ENCODE data around the gene SLIT1.

The SLIT1 gene

DNA sequence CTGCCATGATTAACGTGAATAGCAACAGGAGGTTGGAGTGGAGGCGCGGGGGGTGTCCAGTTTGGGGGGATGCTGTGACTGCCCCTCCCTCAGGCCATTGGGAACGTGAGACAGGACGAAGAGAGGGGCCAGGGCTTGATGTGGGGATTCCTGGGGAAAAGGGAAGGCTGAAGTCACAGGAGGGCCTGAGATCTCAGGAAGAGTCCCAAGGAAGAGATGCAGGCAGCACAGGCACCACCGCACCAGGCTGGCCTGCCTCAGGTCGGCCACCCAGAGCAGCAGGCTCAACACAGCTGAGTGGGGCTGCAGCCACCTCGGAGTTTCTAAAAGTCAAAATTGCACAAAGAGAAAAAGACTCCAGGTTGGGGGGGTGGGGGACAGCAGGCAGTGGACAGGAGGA lies 86.7 kb downstream of the SLIT1 start:
- TF ChIP-seq, protein P1, sequence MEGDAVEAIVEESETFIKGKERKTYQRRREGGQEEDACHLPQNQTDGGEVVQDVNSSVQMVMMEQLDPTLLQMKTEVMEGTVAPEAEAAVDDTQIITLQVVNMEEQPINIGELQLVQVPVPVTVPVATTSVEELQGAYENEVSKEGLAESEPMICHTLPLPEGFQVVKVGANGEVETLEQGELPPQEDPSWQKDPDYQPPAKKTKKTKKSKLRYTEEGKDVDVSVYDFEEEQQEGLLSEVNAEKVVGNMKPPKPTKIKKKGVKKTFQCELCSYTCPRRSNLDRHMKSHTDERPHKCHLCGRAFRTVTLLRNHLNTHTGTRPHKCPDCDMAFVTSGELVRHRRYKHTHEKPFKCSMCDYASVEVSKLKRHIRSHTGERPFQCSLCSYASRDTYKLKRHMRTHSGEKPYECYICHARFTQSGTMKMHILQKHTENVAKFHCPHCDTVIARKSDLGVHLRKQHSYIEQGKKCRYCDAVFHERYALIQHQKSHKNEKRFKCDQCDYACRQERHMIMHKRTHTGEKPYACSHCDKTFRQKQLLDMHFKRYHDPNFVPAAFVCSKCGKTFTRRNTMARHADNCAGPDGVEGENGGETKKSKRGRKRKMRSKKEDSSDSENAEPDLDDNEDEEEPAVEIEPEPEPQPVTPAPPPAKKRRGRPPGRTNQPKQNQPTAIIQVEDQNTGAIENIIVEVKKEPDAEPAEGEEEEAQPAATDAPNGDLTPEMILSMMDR (IDR thresholded peaks at IDR 0.05): no peak
- H3K9me3 ChIP-seq: no peaks in the 10 kb centered on the region
- peaks cover 57% of the 10 kb centered on the region for H3K27me3 ChIP-seq

DNA sequence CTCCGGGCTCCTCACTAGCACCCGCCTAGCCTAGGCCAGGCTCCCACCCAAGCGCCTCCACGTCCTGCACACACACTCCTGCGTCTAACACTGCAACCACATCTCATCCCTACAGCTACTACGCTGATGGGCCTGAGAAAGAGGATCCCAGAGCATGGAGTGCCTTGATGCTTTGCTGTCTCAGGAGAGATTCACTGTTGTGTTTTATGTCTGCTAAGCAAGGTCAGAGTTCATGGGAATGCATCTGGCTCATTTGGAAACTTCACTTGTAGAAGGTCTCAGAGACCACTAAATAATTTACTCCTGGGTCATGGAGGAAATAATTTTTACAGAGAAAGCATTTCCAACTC lies 88.7 kb downstream of the SLIT1 start:
- no peaks in the 10 kb centered on the region for H3K36me3 ChIP-seq
- H3K27me3 ChIP-seq: peaks cover 64% of the 10 kb centered on the region
- H3K4me3 ChIP-seq (ENCODE audit: low read depth in 1 of 2, low read length in 1 of 2): no peak overlapping the region
- H3K4me1 ChIP-seq (ENCODE audit: control insufficient read depth in 1 of 2, insufficient read depth in 1 of 2, low read depth in 1 of 2, low read length in 1 of 2): no peaks in the 10 kb centered on the region
- no peak overlapping the region for H3K27ac ChIP-seq
- TF ChIP-seq, protein P1 (IDR thresholded peaks at IDR 0.05): no peak
- no peaks in the 10 kb centered on the region for H3K9me3 ChIP-seq

More for the DNA sequence above, 86.7 kb downstream of the SLIT1 start:
- H3K4me1 ChIP-seq (ENCODE audit: control insufficient read depth in 1 of 2, insufficient read depth in 1 of 2, low read depth in 1 of 2, low read length in 1 of 2): no peaks in the 10 kb centered on the region
- H3K36me3 ChIP-seq: no peaks in the 10 kb centered on the region
- no peak overlapping the region for H3K4me3 ChIP-seq (ENCODE audit: low read depth in 1 of 2, low read length in 1 of 2)
- no peak overlapping the region for H3K27ac ChIP-seq

- TF ChIP-seq, protein P1 (IDR thresholded peaks at IDR 0.05): no peak
- H3K36me3 ChIP-seq: no peaks in the 10 kb centered on the region
- no peaks in the 10 kb centered on the region for H3K9me3 ChIP-seq
- H3K4me1 ChIP-seq (ENCODE audit: control insufficient read depth in 1 of 2, insufficient read depth in 1 of 2, low read depth in 1 of 2, low read length in 1 of 2): no peaks in the 10 kb centered on the region
- H3K4me3 ChIP-seq (ENCODE audit: low read depth in 1 of 2, low read length in 1 of 2): no peak overlapping the region
- no peak overlapping the region for H3K27ac ChIP-seq
- H3K27me3 ChIP-seq: peaks cover 70% of the 10 kb centered on the region
Measured at GRCh38 chr10:97096261-97097083, 89.3 kb downstream of the SLIT1 start.

DNA sequence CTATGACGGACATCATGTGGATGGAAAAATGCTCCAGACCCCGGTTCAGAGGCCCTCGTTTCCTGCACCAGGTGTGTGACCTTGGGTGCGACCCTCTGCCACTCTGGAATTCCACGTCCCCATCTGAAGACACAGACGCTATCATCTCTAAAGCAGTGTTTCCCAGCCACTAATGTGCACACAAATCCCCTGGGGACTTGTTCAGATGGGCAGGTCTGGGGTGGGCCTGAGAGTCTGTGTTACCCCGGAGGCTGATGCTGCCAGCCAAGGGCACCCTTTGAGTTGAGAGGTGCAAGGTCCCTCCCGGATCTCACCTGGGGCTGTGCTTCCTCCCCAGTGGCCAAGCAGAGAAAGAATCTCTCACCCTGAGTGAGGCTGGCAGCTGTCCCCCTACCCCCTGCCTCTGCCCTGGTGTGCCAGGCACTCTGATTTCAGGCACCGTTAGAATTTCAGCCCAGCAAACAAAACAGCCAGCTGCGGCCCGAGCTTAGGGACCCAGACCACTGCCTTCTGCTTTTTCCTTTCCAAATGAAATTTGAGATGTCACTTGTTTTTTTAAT lies 90.0 kb downstream of the SLIT1 start:
- Histone ChIP-seq H3K27ac (no peak overlapping the region), H3K9me3 (no peaks in the 10 kb centered on the region), H3K4me3 (ENCODE audit: low read depth in 1 of 2, low read length in 1 of 2) (no peak overlapping the region), H3K36me3 (no peaks in the 10 kb centered on the region), H3K27me3 (peaks cover 77% of the 10 kb centered on the region), H3K4me1 (ENCODE audit: control insufficient read depth in 1 of 2, insufficient read depth in 1 of 2, low read depth in 1 of 2, low read length in 1 of 2) (no peaks in the 10 kb centered on the region)
- TF ChIP-seq, protein P1 (IDR thresholded peaks at IDR 0.05): no peak

- TF ChIP-seq, protein P1 (IDR thresholded peaks at IDR 0.05): no peak
- H3K9me3 ChIP-seq: no peaks in the 10 kb centered on the region
- peaks cover 83% of the 10 kb centered on the region for H3K27me3 ChIP-seq
- H3K27ac ChIP-seq: no peak overlapping the region
- no peak overlapping the region for H3K4me3 ChIP-seq (ENCODE audit: low read depth in 1 of 2, low read length in 1 of 2)
- no peaks in the 10 kb centered on the region for H3K36me3 ChIP-seq
- no peaks in the 10 kb centered on the region for H3K4me1 ChIP-seq (ENCODE audit: control insufficient read depth in 1 of 2, insufficient read depth in 1 of 2, low read depth in 1 of 2, low read length in 1 of 2)
Measured at GRCh38 chr10:97090644-97091043, 95.1 kb downstream of the SLIT1 start.
